Ramos (cell line): ENCODE data around the gene LRRC4C.
"Not testable (repeated sequence)": the region's sequence is repeated elsewhere in the genome, so short reads cannot be mapped to it uniquely, and the experiment has no call there.

Source experiments
- in situ Hi-C: fragments of 300-500 bp; cut with MboI; formaldehyde crosslinking; loops from one replicate; pipeline ENCODE4 v1.14.3; 2022; ENCODE audit warnings: low sequenced_read_pairs; ENCODE audit not compliant: unreplicated experiment

The LRRC4C gene

DNA sequence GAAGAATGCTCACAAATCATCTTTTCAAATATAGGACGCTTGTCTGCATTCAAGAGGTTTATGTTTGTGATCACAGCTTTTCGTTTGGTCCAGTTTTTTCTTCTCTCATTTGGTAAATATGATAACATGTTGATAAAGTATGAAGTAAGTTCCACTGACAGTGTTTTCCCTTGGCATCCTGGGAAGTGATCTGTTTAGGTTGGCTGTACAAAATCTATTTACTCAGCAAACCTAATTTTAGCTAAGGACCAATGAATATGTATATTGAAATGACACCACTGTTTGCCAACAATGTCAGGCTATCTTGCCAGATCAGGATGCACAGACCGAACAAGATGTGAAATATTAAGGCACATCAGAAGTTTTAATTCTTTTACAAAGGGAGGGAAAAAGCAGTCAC is 1230.8 kb downstream of the LRRC4C start:
- in situ Hi-C loops, result no loop called here

DNA sequence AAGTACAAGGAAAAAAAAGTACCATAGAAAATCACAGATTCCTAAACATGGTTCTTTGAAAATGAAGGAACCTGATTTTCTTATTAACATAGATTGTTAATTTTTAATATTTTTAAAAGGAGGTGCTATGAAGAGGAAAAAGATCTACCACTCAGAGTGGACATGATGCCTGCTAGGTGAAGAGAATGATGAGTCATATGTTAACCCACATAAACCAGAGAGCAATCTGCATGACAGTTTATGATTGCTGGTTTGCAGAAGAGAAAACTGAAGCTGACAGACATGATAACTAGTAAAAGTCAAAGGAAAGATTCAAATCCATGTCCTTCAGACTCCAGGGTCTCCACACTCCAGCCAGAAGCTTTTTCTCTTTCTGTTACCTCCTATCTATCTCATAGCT is 1231.7 kb downstream of the LRRC4C start:
- in situ Hi-C loops, result no loop called here

DNA sequence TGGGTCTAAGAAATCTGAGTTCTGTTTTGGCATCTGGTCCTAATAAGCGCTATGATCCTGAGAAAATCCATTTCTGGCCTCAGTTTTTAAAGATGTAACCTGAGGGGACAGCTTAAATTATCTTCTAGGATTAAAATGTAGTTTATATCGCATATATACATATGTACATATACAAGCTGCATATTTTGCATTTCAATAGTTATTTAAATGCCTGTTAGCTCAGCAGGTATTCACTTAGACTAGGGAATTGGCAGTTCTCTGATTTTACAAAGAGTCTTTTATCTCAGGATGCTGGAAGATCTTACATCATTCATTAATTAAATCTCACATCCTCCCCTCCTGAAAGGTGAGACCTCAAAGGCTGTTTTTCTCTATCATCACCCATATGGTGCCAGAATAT is 1232.8 kb downstream of the LRRC4C start:
- in situ Hi-C loops, result no loop called here

DNA sequence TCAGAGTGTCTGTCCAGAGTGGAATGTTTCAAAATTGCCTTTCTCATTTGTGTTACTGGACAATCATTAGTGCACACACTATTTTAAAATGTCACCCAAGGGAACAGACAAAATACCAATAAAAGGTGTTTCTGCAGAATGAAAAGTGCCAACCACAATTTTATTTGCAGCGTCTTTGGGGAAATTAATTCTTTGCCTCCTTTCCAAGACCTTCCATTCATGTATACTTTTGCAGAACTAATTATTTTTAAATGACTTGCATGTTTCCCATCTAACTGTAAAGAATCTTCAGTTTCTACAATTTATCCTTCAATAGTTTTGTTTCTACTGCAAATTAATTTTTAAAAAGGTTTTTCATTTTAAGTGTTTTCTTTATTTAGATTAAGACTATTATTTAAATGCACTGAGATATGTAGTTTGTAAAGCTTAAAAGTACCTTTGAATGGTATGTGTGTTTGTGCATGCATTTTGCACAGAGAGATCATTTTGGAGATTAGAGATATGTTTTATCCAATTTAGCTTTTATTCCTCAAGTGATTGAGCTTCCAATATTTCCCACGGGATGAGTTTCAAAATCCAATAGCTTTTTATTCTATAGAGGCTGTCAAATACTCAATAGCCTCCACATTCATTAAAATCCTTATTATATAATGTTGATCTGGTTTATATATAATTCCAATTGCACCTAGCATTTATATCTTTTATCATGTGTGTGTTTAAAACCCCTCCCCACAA is 1235.7 kb downstream of the LRRC4C start:
- in situ Hi-C loops, result no loop called here

DNA sequence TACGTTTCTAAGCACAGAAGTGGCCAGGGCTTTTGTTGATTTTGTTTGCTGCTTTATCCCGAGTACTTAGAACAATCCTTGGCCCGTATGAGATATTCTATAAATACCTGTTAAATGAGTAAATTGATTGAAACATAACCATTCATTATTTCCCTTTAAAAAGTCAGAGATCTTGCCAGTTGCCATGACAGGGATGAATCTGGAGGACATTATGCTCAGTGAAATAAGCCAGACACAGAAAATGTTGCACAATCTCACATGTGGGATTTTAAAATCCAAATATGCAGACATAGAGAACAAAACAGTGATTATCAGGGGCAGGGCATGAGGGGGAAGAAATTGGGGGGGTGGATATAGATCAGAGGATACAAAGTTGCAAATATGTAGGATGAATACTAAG is 1240.1 kb downstream of the LRRC4C start:
- in situ Hi-C loops, result no loop called here

DNA sequence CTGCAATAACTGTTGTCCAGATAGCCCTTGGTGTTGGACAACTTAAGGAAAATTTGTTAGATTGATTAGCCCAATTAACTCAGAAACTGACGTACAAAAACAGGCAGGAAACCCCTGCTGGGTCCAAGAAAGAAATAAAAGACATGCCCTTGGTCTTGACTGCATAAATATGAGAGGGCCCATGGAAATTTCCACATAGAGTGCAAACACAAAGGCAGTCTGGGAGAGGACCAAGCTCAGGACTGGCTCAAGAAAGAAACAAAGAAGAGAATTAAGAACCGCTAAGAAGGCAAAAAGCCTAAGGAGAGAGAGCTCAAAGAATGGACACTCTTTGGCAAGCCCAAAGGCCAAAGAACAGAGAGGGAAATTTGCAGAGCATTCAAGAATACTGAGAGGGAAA is 1243.9 kb downstream of the LRRC4C start:
- in situ Hi-C loops, result no loop called here

DNA sequence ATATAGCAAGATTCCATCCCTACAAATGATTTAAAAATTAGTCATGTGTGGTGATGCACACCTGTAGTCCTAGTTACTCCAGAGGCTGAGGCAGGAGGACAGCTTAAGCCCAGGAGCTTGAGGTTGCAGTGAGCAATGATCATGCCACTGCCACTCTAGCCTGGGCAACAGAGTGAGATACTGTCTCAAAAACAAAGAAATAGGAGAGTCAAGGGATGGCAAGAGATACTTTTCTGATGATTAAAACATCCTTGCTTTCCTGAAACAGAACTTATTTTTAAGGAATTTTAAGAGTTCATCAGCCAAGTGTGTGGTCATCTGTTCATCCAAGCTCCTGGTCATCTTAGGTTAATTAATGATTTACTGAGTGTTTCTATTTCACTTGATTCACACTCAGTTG is 1252.0 kb downstream of the LRRC4C start:
- in situ Hi-C loops, result no loop called here

DNA sequence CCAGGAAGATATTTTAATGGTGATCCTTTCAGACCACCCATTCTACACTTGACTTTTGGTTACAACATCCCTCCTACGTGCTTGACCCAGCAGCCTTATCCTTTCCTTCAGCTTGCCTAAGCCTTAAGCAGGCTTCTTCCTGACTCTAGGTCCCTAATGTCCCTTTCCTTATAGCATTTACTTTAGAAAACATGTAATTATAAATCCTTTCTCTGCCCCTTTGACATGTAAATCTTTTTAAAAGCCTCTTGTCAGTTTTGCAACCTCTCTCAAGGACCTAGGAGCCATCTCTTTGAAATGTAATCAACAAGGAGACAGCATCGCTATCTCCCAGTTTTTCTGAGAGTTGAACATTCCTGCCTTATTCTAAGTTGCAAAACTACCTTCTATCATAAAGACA is 1255.2 kb downstream of the LRRC4C start:
- in situ Hi-C loops, result no loop called here

DNA sequence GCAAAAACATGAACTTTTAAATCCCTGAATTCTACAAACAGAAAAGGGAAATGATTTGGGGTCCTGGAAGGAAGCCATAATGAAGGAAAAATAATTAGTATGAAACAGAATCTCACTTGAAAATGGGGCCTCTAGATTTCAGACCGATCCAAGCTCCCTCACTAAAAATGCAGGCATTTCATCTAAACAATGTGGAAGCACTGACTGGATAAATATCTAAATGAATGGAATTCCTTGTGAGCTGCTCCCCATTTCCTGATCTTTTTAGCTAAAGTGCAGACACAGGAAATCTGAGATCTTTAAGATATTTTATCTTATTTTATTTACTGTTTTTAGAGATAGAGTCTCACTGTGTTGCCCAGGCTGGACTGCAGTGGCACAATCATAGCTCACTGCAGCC is 1255.8 kb downstream of the LRRC4C start:
- in situ Hi-C loops, result no loop called here

DNA sequence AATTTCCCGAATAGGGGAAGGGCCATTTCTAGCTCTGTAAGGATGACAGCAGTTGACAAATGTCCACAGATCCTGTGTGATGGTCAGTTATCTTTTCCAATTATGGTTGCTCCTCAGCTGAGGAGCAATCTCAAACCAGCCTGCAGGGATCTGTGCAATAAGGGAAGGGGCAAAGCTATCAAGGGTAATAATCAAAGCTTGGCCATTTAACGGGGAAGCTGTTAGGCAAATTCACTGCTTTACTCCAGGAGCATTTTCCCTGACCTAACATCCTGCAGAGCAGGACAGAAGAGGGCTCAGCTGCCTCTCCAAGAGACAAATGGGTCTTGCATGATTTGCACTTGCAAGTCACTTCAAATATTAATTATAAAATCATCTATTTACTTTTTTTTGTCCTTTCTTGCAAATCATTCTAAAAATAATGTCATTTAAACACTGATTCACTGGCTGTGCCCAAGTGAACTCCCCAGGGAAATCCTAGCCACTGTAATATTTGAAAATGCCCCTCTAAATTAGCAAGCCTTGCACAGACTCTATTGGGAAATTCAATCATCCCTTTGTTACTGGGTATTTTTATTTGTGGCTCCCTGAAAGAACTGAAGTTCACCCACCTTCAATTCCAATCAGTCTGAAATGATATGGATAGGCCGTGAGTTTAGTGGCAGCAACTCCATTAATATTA is 1256.7 kb downstream of the LRRC4C start:
- in situ Hi-C loops, result no loop called here

DNA sequence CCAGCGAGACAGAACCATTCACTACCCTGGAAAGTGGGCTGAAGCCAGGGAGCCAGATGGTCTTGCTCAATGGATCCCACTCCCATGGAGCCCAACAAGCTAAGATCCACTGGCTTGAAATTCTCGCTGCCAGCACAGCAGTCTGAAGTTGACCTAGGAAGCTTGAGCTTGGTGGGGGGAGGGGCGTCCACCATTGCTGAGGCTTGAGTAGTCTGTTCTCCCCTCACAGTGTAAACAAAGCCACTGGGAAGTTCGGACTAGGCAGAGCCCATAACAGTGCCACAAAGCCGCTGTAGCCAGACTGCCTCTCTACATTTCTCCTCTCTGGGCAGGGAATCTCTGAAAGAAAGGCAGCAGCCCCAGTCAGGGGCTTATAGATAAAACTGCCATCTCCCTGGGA is 1266.9 kb downstream of the LRRC4C start:
- in situ Hi-C loops, result not testable (repeated sequence)

DNA sequence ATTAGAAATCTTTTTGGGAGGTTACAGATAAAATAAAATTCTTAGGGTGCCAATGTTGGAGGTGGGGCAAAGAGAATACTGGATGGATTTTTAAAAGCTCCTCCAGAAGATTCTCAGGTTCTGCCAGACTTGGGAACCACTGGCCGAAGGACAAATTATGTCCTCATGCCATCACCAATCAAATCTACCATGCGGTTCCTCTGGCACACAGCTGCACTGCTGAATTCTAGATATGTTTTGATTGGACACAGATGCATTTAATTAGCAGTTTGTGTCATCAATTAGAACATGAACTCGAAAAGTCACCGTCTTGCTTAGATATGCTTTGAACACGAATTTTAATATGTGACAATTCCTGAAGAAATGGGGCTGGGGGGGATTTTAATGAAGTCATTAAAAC is 1269.2 kb downstream of the LRRC4C start:
- in situ Hi-C loops, result no loop called here

DNA sequence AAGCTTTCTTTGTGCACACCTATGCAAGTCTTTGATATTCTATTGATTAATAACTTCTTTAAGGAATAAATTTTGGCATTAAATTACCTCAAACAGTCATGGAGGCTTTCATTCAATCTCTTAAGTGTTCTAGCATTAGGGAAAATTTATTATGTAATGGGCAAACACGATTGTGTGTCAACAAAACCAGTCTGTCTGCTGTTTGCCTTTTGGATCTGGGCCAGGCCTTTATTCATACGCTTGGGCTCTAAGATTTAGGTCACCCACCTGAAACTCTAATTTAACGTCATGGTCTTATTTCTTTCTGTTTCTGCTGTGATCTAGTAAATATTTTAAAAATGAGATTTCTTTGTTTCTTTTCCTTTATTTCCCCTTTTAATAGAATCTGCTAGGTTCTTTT is 1270.6 kb downstream of the LRRC4C start:
- in situ Hi-C loops, result no loop called here

DNA sequence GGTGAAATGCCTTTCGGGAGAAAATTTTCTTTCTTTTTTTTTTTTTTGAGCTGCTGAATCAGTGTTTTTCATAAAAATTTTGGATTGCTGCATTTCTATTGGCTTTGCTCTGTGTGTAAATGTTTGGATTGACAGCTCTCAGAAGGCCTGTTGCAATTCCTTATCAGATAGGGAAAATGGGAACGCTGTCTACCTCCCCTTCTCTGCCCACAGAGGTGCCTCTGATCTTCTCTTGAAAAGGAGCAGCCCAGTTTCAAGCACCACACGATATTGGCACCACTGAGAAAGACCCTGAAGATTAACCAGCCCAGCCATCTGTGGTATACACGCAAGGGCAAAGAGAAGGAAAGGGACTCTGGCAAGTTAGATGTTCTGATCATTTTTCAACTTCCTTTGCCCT is 1272.2 kb downstream of the LRRC4C start:
- in situ Hi-C loops, result no loop called here

DNA sequence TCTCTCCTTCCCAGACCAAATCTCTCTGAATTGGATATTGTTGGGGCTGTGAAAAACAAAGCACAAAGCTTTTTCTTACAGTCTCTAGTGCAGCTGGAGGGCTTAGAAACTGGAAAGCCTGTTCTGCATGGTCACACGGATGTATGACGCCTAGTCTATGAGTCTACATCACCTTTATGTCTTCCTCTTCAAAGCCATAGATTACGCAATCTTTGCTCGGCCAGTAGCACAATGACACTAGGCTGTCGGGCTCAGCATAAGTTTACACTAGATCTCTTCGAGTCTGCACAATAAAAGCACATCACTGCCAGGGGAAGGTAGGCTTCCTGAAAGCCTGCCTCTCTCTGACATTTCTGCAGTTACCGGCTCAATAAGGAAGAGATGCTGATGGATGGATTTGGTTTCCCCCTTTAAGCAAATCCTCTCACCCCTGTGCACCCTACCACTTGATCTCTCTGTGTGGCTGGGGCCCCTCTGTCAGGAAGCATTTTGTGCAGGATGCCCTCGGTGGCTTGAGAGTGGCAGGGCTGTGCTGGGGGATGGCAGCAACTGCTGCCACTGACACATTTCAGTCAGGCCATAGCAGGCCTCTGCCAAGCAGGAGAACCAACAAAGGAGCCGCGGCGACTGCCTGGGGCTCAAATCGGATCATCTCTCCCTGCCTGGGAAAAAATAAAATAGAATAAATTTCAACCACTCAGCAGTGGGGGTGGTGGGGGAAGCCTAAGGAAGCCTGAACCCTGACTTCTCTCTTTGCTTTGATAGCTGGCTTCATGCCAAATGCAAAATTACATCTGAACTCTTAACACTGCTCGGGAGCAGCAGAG is 1272.8 kb downstream of the LRRC4C start:
- in situ Hi-C loops, result no loop called here

DNA sequence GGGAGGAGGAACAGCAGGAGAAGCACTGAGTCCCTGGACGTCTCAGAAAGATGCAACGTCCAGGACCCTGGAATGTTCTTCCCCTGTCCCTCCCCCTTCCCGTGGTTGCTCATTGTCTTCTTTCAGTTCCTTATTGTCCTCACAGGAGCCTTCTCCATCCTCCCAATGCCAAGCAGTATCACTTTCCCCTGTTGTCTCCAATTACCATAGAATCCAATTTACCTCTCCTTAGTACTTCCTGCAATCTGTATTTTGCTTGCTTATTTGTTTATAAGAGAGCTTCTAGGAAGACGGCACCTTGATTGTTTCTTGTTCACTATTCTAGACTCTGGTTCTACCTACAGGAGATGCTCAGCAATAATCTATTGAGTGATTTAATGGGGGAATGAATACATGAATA is 1273.7 kb downstream of the LRRC4C start:
- in situ Hi-C loops, result no loop called here

DNA sequence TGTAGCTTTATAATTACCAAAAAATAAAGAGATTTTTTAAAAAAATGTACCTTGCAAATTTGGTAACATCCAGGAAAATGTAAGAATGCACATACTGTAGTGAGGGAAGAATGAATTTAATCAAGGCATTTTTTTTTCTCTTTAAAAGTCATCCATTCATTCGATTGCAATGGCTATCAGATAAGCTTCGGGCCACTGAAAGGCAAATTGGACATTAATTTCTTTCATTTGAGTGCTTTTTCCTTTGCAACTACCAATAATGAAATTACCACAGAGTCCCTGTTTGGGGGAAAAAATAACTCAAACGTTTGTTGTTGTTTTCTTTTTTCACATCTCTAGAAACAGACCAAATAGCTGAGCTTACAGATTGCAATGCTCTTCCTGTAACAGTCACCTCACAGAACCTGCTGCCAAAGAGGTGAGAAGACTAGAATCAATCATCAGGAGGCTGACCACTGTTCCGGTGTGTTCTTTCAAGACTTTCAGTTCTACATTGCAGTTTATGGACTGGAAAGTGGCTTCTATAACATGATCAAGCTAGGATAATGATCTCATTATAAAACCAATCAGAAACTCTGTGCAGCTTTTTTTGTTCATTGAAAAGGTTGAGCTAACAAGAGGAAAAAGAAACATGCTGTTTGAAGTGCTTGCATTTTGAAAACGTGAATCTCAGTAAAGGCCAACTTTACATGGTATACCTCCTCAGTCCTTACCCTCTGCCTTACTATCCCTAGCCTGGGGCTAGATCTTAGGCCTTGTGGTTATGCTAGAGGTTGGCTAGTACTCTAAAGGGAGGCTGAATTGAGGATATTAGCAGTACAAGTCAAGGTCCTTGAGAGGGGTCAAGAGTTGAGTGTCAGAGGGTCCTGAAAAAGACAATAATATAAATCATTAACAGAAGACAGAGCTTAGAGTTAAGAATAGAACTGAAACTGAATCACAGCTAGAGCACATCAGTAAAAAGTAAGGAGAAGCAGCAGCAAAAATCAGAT is 1276.1 kb downstream of the LRRC4C start:
- in situ Hi-C loops, result no loop called here

DNA sequence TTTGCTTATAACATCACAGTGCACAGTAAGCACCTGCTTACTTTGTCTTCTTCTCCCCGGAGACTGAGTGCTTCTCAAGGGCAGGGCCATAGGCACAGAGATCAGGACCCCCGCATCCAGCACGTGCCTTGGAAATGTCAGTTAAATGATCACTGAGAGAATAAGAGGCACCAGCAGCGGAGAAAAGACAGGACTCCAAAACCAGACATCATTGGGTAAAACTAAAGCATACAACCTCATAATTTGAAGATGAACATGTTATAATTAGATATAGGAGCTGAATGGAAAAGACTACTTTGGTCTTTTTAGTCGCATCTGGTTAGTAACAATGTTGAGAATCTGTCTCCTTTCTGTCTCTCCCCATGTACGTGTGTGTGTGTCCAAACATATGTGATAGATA is 1279.9 kb downstream of the LRRC4C start:
- in situ Hi-C loops, result no loop called here

DNA sequence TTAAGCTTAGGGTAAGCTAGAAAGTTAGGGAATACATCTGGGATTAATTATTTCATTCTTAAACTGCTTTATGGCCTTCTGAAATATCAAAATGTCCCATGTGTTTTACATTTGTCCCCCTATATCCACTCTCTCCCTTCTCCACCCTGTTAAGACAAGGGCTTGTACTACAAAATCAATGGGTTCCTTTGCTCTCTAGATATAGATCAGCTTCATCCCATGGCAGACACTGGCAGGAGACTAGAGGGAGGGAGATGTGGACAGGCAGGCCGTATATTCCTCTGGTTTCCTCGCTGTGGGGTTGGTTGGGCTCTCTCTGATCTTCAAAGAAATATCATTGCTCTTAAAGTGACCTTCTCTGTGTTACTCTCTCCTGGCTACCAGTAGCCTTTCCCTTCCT is 1281.0 kb downstream of the LRRC4C start:
- in situ Hi-C loops, result no loop called here

DNA sequence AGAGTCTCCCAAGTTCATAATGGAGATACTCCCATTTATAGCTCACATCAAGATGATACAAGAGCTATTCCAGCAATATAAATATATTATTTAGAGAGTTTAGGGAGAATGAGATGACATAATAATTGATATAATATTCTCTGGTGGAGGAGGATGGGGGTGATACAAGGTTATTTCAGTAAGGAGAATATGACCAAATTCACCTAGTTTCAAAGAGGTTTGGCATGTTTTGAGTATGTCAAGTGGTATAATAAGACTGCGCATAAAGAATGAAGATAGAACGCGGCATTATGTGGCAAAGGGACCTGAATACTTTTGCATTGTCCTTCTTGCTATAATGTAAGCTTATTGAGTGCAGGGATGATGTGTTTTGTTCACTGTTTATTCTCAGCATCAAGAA is 1283.5 kb downstream of the LRRC4C start:
- in situ Hi-C loops, result no loop called here
